BLaER1 treated with 17β-estradiol and CSF1 and Interleukin-3, amounts not matched to agents 10 nM and 100 nM (cell line): ENCODE measurements around the gene ASB18.
A peak's percentile ranks its signal among the peaks of the same experiment; 100 is the strongest.

ENCODE experiments used
- H3K27ac ChIP-seq, 11 experiments: shearing (Covaris generic); formaldehyde crosslinking; 2 replicates each; pipeline ENCODE4 v1.8.1; 2022
- H3K27me3 ChIP-seq, 11 experiments: shearing (Covaris generic); formaldehyde crosslinking; 2 replicates each; pipeline ENCODE4 v1.8.1; 2022
- H3K36me3 ChIP-seq, 11 experiments: shearing (Covaris generic); formaldehyde crosslinking; 2 replicates each; pipeline ENCODE4 v1.8.1; 2022
- H3K4me1 ChIP-seq, 10 experiments: shearing (Covaris generic); formaldehyde crosslinking; 2 replicates each; pipeline ENCODE4 v1.8.1; 2022
- H3K4me2 ChIP-seq, 11 experiments: shearing (Covaris generic); formaldehyde crosslinking; 2 replicates each; pipeline ENCODE4 v1.8.1; 2022
- H3K4me3 ChIP-seq, 10 experiments: shearing (Covaris generic); formaldehyde crosslinking; 2 replicates each; pipeline ENCODE4 v1.8.1; 2022
- H3K9ac ChIP-seq, 11 experiments: shearing (Covaris generic); formaldehyde crosslinking; 2 replicates each; pipeline ENCODE4 v1.8.1; 2022
- H3K9me3 ChIP-seq, 11 experiments: shearing (Covaris generic); formaldehyde crosslinking; replicated peaks in 1 of 11; 2 replicates each; pipeline ENCODE4 v1.8.1; 2022
- H4K20me1 ChIP-seq, 11 experiments: shearing (Covaris generic); formaldehyde crosslinking; 2 replicates each; pipeline ENCODE4 v1.8.1; 2022
- Cebpa-rat ChIP-seq, 11 experiments: shearing (Covaris generic); IDR thresholded peaks; 2 replicates each; pipeline ENCODE4 v1.8.1; 2022

ASB18 gene

DNA sequence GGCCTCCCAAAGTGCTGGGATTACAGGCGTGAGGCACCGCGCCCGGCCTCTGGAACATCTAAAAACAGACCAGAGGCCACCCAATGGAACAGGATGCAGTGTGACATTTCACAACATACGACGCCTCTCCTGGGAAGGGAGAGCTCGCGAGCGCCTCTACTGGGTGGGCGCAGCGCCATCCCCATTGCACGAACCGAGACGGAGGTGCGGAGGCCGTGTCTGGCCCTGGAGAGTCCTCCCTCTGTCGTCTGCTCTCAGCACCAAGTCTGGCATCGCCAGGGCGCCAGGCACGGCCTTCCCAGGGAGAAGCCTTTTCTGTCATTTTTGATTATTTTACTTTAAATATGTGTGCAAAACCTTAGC, 86.6 kb downstream of the ASB18 start:
- no peak overlapping the region for H3K27ac ChIP-seq
- H3K27me3 ChIP-seq = peaks cover 82 to 84% (median 84%) of the 10 kb centered on the region in 11 experiments
- peaks cover 3 to 42% (median 13%) of the 10 kb centered on the region in 10 experiments; a peak in 17 of 20 replicates for H3K4me1 ChIP-seq
- H3K4me2 ChIP-seq = peak overlapping the region in 9 of 11 experiments; percentile 11 to 62 (median 49); a peak in 13 of 22 replicates
- no peak for TF ChIP-seq Cebpa-rat (IDR thresholded peaks at IDR 0.05)
- peak overlapping the region in 1 of 10 experiments; percentile 34; a peak in 2 of 20 replicates for H3K4me3 ChIP-seq
- H3K9me3 ChIP-seq = peaks cover 0 to 18% (median 8%) of the 10 kb centered on the region in 11 experiments; a peak in 10 of 22 replicates
- H4K20me1 ChIP-seq = peaks cover 0 to 55% (median 21%) of the 10 kb centered on the region in 11 experiments; a peak in 16 of 22 replicates
- H3K9ac ChIP-seq = no peak overlapping the region
- H3K36me3 ChIP-seq = no peaks in the 10 kb centered on the region

DNA sequence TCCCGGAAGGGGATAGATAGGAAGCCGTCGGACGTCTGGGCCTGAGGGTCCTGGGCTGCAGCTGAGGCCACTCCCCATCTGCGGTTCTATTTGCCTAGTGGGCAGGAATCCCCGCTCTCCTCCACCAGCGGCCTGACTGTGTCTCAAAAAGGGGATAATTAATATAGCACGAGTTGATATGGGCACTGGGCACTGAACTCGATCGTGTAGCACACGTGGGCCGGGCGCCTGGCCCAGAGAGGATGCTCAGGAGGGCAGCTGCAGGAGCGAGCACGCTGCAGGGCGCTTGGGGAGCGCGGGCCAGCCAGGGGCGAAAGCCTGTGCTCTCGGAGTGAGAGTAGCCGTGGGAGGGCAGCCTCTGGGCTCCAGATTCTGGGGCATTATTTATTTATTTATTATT, 87.3 kb downstream of the ASB18 start:
- Histone ChIP-seq H3K4me1 (peaks cover 8 to 49% (median 18%) of the 10 kb centered on the region in 10 experiments; a peak in 17 of 20 replicates), H3K27me3 (peaks cover 89 to 90% (median 90%) of the 10 kb centered on the region in 11 experiments), H3K27ac (no peak overlapping the region), H4K20me1 (peaks cover 0 to 62% (median 27%) of the 10 kb centered on the region in 11 experiments; a peak in 16 of 22 replicates), H3K9me3 (peaks cover 0 to 18% (median 8%) of the 10 kb centered on the region in 11 experiments; a peak in 10 of 22 replicates), H3K4me3 (no peak overlapping the region), H3K4me2 (no peak overlapping the region), H3K9ac (no peak overlapping the region), H3K36me3 (no peaks in the 10 kb centered on the region)
- no peak for TF ChIP-seq Cebpa-rat (IDR thresholded peaks at IDR 0.05)

DNA sequence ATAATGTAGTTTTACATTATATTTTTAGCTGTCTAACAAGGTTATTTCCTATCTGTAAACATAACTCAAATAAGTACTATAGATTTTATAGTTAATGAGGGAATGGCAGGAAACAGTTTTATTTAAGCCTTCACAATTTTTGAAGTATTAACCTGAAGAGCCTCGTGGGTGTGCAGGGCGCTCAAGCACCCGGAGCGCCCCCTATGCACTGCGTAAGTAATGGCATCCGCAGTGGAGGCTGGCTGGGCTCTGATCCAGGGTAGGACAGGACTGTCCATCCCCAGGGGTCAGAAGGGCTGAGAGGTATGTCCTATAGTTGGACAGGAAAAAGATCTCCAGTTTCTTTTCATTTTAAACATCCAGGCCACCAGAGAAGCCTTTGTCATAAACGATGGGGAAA, 87.8 kb downstream of the ASB18 start:
- Histone ChIP-seq H4K20me1 (peaks cover 0 to 67% (median 32%) of the 10 kb centered on the region in 11 experiments; a peak in 17 of 22 replicates), H3K27me3 (peaks cover 94 to 96% (median 95%) of the 10 kb centered on the region in 11 experiments), H3K9ac (no peak overlapping the region), H3K4me2 (no peak overlapping the region), H3K27ac (no peak overlapping the region), H3K4me1 (peaks cover 8 to 51% (median 18%) of the 10 kb centered on the region in 10 experiments; a peak in 17 of 20 replicates), H3K9me3 (peaks cover 0 to 22% (median 8%) of the 10 kb centered on the region in 11 experiments; a peak in 14 of 22 replicates), H3K4me3 (no peak overlapping the region), H3K36me3 (no peaks in the 10 kb centered on the region)
- no peak for TF ChIP-seq Cebpa-rat (IDR thresholded peaks at IDR 0.05)

DNA sequence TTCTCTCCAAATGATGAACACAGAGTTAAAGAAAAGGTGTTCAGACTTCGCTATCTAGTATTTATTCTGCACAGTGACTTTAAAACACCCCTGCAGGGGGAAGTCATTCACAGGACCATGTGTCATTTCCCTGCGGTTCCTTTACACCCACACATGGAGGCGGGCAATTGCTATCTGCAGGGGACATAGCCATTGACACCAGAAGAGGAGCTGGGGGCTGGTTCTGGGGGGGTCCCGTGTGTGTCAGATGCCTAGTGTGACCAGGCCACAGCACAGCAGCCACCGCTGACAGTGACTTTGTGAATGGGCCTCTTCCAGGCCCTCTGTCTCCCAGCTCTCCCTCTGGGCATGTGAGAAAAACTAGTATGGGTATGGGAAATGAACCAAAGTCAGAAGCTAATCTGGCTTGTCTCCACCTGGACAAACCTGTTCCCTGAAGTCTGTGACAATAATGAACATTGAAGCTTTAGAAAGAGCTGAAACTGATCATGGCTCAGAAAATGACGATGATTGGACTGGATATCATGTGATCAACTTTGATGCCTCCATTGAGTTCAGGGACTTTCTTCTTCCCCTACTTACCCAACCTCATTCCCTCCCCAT, 88.6 kb downstream of the ASB18 start:
- Histone ChIP-seq H3K4me1 (peaks cover 8 to 51% (median 18%) of the 10 kb centered on the region in 10 experiments; a peak in 17 of 20 replicates), H3K4me2 (peak overlapping the region in 3 of 11 experiments; percentile 36 to 84 (median 55); a peak in 6 of 22 replicates), H3K27me3 (peaks cover 100% of the 10 kb centered on the region in 11 experiments), H3K27ac (no peak overlapping the region), H3K9me3 (peaks cover 0 to 29% (median 8%) of the 10 kb centered on the region in 11 experiments; a peak in 14 of 22 replicates), H4K20me1 (peaks cover 0 to 75% (median 39%) of the 10 kb centered on the region in 11 experiments; a peak in 17 of 22 replicates), H3K36me3 (no peaks in the 10 kb centered on the region), H3K4me3 (no peak overlapping the region), H3K9ac (no peak overlapping the region)
- TF ChIP-seq Cebpa-rat (IDR thresholded peaks at IDR 0.05) = no peak

DNA sequence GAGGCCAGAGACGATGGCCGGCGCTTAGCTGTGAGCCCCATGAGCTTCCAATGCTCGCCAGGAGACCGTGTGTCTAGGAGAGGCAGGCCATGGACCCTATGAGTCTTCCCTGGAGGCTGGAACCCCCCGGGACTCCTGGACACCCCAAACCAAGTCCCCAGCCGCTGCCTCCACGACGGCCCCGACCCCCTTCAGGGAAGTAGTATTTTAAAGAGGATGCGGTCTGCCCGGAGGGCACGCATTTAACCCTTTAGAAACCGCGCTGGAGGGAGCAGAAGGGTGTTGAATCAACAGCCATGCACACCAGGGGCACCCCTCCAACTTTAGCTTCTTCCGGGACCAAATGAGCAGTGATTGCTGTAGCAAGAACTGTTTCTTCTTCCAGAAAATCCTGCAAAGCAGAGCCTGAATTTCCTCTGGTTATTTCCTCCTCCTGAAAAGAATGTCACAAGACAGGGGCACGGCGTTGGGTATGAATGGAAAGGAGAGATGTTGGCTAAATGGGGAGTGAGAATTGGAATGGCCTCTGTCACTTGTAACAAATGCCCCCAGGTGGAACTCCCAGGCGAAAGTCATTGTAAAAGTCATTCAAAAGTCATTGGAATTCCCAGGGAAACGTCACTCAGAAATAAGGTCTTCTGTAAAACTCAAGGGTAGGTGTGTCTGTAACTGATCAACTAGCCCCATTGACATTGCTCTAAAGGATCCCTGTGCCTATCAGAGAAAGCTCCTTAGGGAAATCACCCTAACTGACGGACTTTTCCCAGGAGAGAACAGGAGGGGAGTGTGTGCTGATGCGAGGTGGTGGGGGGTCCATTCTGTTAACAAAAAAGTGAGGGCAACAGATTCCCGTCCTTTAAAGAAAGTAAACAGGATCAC, 90.2 kb downstream of the ASB18 start:
- peaks cover 8 to 48% (median 18%) of the 10 kb centered on the region in 10 experiments; a peak in 18 of 20 replicates for H3K4me1 ChIP-seq
- peak overlapping the region in 1 of 11 experiments; percentile 6; a peak in 1 of 22 replicates for H3K4me2 ChIP-seq
- no peak overlapping the region for H3K27ac ChIP-seq
- H3K36me3 ChIP-seq = no peaks in the 10 kb centered on the region
- H3K27me3 ChIP-seq = peaks cover 100% of the 10 kb centered on the region in 11 experiments
- H3K9me3 ChIP-seq = peaks cover 5 to 42% (median 19%) of the 10 kb centered on the region in 11 experiments; a peak in 17 of 22 replicates
- H3K9ac ChIP-seq = no peak overlapping the region
- peaks cover 0 to 86% (median 53%) of the 10 kb centered on the region in 11 experiments; a peak in 17 of 22 replicates for H4K20me1 ChIP-seq
- TF ChIP-seq Cebpa-rat (IDR thresholded peaks at IDR 0.05) = no peak
- peak overlapping the region in 1 of 10 experiments; percentile 20; a peak in 1 of 20 replicates for H3K4me3 ChIP-seq

DNA sequence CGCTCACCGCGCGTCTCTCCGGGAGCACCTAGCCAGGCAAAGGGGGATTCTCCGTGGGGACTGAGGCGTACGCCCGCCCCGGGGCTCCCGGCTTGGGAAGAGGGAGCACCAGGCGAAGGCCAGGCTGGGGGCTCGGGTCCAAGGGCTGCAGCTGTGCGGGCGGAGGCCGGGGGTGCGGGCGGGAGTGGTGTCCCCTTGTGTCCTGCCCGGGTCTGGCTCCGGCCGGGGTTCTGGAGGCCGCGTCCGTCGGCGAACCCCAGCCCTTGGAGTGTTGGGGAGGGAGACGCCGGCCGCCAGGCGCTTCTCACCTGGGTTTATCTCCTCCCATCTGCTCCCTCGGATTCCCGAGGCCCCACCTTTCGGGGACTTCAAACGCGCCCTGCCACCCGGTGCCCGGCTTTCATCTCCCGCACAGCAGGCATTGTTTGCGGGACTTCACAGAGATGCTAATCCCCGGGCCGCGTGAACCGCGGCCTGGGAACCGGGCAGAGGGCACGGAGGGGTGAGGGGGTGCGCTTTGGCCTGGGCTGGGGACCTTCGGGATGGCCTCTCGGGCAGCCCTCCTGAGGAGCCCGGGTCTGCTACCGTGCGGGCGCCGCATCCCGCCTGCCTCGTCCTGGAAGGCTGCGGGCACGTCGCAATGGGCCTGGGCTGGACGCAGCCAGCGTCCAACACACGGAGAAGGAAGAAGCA, 91.0 kb downstream of the ASB18 start:
- Histone ChIP-seq H4K20me1 (peaks cover 0 to 86% (median 61%) of the 10 kb centered on the region in 11 experiments; a peak in 18 of 22 replicates), H3K4me1 (peaks cover 7 to 49% (median 20%) of the 10 kb centered on the region in 10 experiments), H3K27ac (no peak overlapping the region), H3K36me3 (no peaks in the 10 kb centered on the region), H3K27me3 (peaks cover 100% of the 10 kb centered on the region in 11 experiments), H3K4me2 (peak overlapping the region in 9 of 11 experiments; percentile 42 to 60 (median 52); a peak in 11 of 22 replicates), H3K9ac (no peak overlapping the region), H3K4me3 (peak overlapping the region in 1 of 10 experiments; percentile 20; a peak in 2 of 20 replicates), H3K9me3 (peaks cover 5 to 40% (median 18%) of the 10 kb centered on the region in 11 experiments; a peak in 18 of 22 replicates)
- no peak for TF ChIP-seq Cebpa-rat (IDR thresholded peaks at IDR 0.05)

DNA sequence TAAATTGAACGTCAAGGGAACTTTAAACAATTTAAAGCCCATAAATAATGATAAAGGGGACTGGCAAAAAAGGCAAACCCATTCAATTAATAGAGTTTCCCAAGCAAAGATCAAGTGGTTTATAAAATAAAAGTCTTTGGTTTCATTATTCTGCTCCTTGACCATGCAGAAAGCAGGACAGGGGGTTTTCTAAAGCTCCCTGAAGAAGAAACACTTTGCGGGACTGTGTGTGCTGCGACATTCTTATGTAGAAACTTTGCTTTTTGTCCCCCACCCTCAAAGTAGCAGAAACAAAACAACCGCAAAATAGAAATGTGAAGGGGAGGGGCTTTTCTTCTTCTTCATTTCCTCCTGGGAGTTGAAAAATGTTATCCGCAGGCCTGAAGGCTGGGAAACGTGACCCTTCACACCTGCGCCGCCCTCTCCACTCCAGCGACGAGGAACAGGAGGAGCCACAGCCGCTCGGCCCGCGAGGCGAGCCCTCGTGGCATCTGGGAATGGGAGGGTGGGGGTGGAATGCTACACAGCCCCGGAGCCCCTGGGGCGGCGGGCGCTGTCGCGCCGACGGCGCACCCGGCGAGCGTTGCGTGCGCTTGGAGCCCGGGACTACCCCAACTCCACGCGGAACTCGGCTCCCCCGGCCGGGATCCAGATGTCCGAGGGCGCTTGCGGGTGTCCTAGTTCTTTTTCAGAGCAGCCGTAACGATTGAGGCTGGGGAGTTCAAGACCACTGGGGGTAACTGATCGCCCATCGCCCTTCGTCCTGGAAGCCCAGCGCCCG, 91.8 kb downstream of the ASB18 start:
- no peak overlapping the region for H3K9ac ChIP-seq
- H3K4me1 ChIP-seq = peaks cover 14 to 57% (median 26%) of the 10 kb centered on the region in 10 experiments
- H4K20me1 ChIP-seq = peaks cover 0 to 87% (median 66%) of the 10 kb centered on the region in 11 experiments; a peak in 19 of 22 replicates
- no peaks in the 10 kb centered on the region for H3K36me3 ChIP-seq
- no peak for TF ChIP-seq Cebpa-rat (IDR thresholded peaks at IDR 0.05)
- H3K9me3 ChIP-seq = peaks cover 5 to 33% (median 18%) of the 10 kb centered on the region in 11 experiments; a peak in 18 of 22 replicates
- peak overlapping the region in 2 of 10 experiments; percentile 11 to 27; a peak in 4 of 20 replicates for H3K4me3 ChIP-seq
- H3K4me2 ChIP-seq = peak overlapping the region in 10 of 11 experiments; percentile 42 to 62 (median 54); a peak in 17 of 22 replicates
- no peak overlapping the region for H3K27ac ChIP-seq
- H3K27me3 ChIP-seq = peaks cover 100% of the 10 kb centered on the region in 11 experiments
